GM21786 (cell line): Measurements from ENCODE around the gene SLCO2A1.

ENCODE experiments used
- ATAC-seq: cut with Tn5 transposase; IDR thresholded peaks from one replicate; pipeline ENCODE4 v1.9.1; 2021; ENCODE audit not compliant: unreplicated experiment

Gene SLCO2A1

DNA sequence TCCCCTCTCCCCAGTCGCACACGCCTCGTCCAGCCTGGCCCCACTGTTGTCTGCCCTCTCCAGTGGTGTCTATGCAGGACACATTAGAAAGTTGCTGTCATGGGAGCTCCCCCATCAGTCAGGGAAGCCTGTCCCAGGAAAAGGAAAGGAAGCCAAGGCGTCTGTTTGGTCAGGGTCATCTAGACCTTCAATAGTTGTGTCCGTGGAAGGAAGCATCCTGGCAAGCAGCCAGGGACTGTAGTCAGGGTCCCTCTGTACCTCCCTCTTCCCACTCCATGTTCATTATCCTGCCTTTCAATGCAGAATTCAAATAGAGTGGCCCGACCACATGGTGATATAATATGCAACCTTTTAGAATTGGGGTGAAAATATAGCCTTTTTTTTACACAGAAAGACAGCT, 73.4 kb downstream of the SLCO2A1 start:
- ATAC-seq: no peak

DNA sequence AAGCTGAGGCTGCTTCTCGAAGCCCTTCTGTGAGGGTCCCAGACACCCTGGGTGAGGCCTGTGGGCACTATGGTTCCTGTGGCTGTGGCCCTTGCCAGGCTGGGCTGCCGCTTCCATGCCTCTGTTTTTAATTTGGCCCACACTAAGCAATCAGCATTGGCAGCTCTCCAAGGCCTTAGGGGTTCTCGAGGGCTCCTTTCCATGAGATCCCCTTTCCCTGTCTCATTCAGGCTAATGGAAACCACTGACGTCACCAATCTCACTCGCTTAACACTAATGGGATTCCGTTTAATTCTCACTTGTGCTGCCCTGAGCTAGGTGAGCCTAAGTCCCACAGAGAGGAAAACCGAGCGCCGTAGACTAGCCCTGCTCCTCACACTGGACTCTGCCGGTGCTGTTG, 73.8 kb downstream of the SLCO2A1 start:
- ATAC-seq: no peak

DNA sequence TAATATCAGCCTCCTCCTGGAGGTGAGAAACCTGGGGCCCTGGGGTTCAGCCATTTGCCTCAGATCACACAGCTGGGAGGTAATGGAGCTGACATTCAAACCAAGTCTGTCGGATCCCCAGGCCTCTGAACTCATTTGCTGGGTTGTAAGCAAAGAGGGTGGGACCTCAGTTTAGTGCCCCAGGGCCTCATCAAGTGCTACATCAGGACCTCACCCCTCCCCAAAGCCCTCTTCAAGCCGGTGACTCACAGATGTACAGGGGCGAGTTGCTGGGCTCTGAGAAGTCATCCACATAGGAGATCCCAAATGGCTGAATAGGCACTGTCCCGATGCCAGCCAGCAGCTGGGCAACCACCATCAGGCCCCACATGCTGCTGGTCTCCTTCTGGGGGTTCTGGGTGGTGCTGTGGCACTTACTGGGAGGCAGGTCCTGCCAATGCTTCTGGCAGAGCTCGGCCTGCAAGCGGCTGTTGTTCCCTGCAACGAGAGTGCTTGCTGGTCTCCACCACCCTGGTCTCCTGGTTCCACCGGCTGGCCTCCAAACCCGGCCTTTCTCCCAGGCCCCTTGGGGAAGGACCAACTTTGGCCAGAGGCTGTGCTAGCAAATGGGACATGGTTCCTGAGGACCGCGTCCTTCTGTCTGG, 74.9 kb downstream of the SLCO2A1 start:
- no peak for ATAC-seq

DNA sequence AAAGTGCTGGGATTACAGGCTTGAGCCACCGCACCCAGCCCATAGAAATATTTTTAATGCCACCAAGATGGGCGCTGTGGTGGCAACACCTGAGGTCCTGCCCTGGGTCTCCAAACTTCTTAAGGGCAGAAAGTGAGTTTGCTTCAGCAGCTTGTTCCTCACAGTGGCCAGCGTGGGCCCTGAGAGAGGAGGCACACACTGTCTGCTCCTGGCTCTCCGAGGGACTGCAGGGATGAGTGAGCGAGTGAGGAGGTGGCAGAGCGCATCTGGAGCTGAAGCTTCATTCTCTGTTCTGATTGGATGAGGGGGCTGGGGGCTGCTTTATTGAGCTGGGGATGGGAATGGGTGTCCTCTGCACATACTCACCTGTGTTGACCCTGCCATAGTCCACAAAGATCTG, 76.4 kb downstream of the SLCO2A1 start:
- ATAC-seq: no peak

DNA sequence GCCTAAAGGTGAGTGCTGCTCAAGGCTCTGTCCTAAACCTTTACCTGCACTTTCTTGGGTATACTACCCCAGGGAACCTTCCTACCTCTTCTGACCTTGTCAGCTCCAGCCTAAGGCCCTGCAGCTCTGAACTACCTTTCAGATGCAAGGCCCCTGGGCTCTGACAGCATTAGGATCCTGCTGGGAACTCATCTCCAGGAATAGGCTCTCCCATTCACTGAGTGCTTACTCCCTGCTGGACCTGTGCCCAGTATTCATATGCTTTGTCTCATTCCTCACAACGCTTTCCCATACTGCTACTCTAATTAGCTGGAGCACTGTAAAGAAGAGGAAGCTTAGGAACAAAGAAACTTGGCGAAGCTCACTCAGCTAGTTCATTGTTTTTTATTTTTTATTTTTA, 80.3 kb downstream of the SLCO2A1 start:
- ATAC-seq: no peak

DNA sequence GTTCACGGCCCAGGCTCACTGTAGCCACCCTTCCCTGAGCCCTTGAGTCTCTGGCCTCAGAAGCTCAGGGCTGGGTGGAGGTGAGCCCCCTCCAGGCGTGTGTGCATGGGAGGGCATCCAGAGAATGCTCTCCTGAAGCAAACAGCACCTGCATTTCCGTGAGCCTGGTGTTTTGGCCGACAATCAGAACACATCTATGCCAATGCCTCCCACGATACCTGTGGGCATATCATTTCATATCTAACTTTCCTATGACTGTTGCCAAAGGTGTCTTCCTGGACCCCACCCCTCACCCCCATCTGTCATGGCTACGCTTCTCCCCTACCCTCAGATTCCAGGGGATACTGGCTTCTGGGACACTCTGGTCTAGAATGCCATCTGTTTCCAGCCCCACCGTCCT, 80.7 kb downstream of the SLCO2A1 start:
- no peak for ATAC-seq

DNA sequence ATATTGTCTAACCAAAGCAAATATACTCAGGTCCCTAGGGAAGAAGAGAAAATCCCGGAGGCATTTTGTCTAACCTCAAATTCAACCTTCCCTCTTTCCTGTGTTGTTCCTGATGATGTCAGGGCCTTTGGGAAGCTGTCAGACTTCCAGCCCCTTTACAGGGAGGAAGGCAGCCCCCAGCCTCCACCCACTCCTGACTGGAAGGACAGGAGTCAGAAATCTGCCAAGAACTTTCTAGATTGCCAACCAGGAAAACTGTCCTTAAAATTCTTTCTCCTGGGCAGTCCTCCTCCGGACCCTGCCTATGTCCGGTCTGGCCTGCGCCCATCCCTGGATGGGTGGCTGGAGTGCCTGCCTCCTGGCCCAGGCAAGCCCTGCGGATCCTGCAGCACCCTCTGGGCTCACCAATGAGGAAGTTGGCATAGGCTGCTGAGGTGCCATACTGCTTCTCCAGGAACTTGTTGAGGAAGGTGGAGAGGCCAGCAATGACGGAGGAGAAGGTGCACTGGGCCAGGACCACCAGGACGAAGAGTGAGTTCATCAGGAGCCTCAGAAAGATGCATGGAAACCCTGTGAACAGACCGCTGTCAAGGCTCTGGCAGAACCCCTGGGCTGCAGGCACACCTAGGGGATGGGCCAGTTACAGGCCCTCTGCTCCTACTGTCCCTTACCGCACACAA, 81.5 kb downstream of the SLCO2A1 start:
- no peak for ATAC-seq

DNA sequence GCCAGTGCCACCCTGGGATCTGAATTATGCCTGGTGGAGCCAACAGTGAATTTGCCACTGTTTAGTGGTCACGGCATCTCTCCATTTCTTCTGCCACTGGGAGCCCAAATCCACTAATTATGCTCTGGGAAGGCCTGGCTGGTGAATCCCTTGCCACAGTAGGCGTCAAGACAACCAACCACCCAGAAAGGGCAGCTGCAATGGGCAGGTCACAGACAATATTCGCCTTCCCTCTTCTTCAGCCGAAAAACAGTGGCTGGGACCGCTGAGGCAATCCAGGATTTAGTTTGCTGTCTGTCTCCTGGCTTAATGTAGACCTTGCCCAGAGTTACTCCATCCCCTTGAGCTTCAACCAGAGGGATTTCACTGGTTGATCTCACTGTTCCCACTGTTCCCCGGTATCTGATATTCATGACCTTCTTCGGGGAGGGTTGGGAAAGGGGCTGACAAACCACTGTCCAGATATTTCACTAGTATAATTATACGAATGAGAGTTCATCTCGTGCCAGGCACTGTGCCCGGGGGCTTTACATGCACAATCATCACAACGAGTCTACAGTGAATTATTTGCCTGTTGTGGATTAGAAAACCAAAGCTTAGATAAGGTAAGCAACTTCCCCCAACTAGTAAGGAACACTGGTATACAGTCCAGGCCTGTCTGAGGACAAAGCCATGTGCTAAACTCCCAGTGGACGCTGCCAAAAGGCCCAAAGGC, 84.2 kb downstream of the SLCO2A1 start:
- no peak for ATAC-seq

DNA sequence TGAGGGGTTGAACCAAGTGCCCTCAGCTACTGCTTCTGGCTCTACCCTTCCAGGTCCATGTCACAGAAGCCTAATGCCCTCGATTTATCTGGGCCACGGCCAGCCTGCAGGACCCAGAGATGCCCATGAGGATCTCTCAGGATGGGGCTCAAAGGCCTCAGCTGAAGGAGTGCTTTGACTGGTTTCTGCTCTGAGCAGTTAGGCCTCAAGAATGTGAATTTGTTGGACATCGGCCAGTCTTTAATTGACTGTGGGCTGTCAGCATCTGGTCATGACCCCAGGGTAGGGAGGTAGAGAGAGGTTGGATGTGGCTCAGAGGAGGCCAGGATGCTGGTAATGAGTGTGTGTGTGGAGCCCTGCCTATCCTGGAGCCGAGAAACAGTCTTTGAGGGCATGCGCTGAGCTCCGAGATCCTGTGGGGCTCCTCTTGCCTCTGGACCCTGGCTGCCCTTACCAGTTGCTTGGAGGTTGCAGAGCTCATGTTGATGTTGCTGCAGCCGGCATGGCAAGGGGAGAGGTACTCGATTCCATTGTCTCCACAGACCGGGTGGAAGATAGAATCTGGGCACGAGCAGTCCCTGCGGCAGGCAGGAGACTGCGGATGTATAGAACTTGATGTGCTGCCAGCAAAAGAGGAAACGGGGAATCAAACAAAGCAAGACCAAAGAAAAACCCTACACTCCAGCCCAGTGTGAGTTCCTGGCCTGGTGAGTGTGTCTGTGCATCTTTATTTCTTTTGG, 84.9 kb downstream of the SLCO2A1 start:
- no peak for ATAC-seq

DNA sequence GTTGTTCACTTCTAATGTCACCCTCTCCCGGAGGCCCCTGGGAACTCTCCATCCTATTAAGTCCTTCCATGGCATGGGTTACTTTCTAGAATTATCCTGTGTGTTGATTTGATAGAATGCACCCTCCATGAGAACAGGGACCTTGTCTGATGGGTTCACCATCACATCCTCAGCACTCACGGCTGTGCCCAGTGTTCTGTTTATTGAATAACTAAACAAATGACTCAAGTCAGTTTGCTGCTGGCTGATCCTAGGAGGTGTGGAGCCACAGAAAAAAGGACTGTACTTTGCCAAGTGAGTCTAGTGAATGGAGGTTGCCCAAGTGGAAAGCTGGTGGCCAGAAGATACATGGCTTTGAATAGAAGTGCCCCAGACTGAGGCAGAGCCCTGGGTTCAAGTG, 85.5 kb downstream of the SLCO2A1 start:
- no peak for ATAC-seq

DNA sequence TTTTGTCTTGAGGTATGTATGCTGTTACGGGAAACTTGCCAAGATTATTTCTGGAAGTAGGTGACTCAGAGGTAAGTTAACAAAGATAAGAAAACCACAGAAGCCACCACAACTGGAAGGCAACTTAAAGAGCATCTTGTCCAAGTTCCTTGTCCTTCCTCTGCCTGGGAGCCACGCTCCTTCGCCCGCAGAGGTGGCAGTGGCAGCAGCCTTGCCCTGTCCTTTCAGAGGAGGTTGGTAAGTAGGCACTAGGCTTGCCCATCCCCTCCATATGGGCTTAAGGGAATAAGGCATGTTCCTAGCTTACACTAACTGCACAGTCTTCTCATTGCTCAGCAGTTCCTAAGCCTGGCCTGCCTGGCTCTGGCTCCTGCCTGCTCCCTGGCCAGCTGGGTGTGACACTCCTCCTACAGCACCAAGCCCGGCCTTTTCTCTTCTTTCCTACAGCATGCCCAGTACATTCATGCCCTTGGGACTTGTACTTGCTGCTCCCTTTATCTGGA, 86.0 kb downstream of the SLCO2A1 start:
- no peak for ATAC-seq

DNA sequence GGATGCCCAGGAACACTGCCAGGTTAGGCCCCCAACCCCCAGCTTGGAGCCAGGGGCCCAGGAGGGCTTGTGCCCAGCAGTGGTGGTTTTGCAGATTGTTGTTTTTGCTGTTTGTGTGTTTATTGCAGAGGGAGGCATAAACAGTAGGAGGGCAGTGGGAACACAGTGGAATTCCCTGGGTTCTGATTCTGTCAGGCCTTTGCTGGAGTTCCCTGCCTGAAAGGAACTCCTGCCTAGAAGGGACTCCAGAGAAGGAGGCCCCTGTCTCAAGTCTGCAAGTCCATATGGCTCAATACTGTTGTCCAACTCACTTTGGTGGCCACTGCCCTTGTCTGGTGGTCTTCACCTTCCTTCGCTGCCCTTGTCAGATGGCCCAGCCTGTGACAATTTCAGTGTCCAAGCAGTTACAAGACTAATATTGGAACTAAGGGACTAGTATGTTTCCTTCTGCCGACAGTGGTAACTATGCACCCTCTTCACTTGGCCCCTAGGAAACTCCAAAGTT, 86.6 kb downstream of the SLCO2A1 start:
- ATAC-seq: no peak

DNA sequence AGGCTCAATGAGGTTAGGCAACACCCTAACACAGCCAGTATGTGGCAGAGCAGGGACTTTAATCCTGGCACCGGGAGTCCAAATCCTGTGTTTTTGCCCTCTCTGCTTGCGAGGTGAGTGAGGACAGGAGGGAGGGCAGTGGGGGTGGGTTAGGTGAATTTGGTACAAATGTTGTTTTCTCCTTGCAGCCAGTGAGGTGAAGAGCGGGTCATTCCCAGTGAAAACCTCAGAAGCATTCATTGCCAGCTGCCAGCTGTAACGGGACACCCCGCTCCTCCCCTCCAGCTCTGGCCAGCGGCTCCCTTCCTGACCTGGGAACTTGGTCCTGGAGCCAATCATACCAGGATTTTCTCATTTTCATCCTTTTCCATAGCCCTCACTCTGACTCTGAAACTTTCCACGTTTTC, 88.3 kb downstream of the SLCO2A1 start:
- ATAC-seq: no peak

DNA sequence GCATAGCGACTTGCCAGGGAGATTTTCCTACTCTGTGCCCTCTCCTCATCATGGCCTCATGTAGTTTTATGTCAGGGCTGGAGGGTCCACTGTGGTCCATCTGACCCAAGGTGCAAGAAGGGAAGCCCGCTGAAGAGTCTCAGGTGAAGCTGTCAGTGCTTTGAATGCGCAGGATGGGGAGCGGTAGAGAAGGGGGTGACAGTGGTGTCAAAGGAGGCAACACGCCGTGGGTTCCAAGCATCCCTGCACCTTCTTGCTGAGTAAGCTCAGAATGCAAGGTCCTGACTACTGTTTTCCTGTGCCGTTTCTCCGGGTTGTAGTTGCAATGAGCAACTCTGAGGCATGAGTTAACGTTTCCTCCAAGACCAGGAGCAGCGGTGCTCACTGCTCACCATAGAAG, 89.2 kb downstream of the SLCO2A1 start:
- ATAC-seq: no peak

DNA sequence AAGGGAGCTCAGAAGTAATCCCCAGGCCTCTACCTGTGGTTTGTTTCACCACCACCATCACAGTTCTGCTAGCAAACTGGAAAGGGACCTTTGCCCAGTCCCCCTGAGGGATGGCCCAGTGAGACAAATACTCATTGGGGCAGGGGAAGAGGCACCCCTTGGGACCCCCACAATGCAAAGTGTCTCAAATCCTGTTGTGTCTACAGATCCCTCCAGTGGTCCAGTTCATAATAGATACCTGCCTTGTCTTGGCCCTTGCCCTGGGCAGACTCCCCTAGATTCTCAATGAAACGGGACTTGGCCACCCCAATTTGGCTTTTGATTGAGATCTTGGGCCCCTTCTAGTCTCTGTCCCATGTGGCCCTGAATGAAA, 90.3 kb downstream of the SLCO2A1 start:
- no peak for ATAC-seq

DNA sequence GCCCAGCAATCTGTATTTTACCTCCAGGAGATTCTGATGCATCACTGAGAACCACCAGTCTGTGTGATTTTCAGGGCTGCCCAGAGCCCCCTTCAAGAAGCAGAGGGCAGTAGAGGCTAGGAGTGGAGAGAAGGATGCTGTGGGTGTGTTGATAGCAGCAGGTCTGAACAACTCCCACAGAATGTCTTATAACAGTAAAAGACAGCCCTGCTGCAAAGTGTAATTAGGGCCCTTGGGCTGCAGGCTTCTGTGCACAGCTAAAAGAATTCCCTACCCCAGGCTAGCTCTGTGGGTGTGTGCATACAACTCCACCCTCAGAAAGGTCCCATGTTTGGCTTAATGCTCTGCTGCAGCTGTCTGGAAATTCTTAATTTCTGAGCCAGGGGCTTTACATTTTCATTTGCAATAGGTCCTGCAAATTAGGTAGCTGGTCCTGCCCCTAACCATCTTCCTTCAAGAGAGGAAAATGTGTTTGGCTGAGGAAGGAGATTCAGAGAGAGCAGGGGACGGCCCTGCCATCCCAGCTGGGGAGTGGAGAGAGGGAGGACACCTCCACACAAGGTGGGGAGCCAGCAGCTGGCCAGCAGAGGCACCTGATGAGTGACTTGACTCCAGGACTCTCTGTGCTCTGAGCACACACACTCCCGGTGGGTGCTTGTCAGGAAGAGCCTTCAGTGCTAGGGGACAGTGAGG, 90.8 kb downstream of the SLCO2A1 start:
- no peak for ATAC-seq

DNA sequence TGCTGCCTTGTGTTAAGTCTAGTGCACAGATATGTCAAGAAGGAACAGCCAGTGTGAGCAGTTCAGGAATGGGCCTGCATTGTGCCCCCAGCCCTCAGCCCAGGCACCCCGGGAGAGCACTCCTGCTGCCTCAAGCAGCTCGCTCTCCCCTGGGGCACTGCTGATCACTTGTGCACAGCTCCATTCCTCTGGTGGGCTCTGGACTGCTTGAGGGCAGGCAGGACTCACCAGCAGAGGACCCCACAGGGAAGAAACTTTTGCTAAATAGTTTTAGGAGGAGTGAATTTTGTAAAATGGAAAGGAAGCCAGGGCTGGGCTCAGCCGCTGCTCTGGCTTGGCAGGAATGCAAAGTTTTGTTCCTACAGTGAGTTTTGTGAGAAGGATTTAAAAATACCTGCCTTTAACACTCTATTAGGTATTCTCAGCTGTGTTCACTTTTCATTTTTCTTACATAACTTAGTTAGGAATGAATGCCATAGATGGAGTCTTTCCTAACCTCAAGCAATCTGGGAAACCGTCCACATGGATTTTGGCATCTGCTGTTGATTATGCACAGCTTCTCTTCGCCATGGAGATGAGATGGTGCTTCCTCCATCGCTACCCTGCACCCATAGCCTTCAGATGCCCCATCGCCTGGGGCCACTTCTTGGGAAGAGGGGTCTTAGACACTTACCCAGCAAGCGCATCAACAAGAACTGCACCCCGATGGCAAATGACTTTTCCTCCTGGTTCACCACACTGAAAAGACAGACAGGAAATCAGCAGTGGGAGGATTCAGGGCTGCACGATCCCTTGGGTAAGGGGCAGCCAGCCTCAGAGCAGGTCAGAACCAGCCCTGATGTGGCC, 91.7 kb downstream of the SLCO2A1 start:
- ATAC-seq: no peak

DNA sequence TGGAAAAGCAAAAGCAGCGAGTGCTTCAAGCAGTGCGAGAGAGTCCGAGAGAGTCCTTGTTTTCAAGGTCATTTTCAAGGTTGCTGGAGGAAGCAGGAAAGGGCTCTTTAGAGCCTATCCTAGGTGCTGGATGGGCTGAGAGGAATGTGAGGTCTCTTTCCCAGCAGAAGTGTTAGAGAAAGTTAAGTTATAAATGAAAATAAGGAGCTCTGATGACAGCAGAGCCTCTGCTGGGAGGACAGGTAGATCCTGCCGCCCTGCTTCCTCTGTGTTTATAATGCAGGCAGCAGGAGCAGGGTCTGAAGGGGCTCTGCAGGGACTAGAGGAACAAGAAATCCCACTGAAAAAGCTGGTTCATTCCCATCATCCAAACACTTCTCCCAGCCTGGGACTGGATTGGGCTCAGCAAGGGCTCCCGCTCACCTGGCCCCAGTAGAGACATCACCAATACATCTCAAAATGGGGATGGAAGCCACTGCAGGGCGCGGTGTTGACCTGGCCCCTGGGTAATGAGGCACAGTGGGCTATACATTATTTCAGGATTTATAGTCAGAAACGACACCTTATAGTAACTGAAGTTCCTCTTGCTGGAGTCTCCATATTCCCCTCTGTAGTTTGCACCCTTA, 92.6 kb downstream of the SLCO2A1 start:
- ATAC-seq: no peak
